GM23338 (cell line): ENCODE results near the gene SETBP1. TPM values are rescaled to one million over a fixed set of nuclear protein-coding genes. Genes with fewer than 3 reads are reported as not detected.

Experiments used
- ATAC-seq: fragments of 200-7000 bp; cut with Tn5 transposase; 3 replicates; pipeline ENCODE4 v1.9.1; 2020
- DNase-seq: peaks from one replicate; pipeline ENCODE4 v3.0.0-alpha.2; 2015; ENCODE audit warnings: low spot score
- H2AFZ ChIP-seq: fragments of 200-600 bp; sonication (generic); 2 replicates; pipeline ENCODE4 v1.8.0; 2016; ENCODE audit warnings: antibody characterized with exemption, mild to moderate bottlenecking, moderate library complexity
- H3F3A ChIP-seq: fragments of 200-600 bp; sonication (generic); replicated peaks from 2 replicates; pipeline ENCODE4 v1.8.0; 2017; ENCODE audit warnings: antibody characterized with exemption, mixed run types, low read depth
- H3K27ac ChIP-seq: fragments of 200-600 bp; sonication (generic); 2 replicates; pipeline ENCODE4 v1.6.1; 2016; ENCODE audit warnings: low read depth
- H3K27me3 ChIP-seq: fragments of 200-600 bp; sonication (generic); 2 replicates; pipeline ENCODE4 v1.8.0; 2016; ENCODE audit warnings: mild to moderate bottlenecking, mixed run types, moderate library complexity; ENCODE audit not compliant: insufficient read depth
- H3K36me3 ChIP-seq: fragments of 200-600 bp; sonication (generic); 2 replicates; pipeline ENCODE4 v1.8.0; 2016; ENCODE audit warnings: mild to moderate bottlenecking; ENCODE audit not compliant: insufficient read depth
- H3K4me1 ChIP-seq: fragments of 200-600 bp; sonication (generic); 2 replicates; pipeline ENCODE4 v1.8.0; 2016; ENCODE audit warnings: mild to moderate bottlenecking, moderate library complexity; ENCODE audit not compliant: insufficient read depth
- H3K4me2 ChIP-seq: fragments of 200-600 bp; sonication (generic); 2 replicates; pipeline ENCODE4 v1.7.1; 2017; ENCODE audit warnings: mixed run types
- H3K4me3 ChIP-seq: fragments of 200-600 bp; sonication (generic); 2 replicates; pipeline ENCODE4 v1.6.1; 2016; ENCODE audit warnings: mixed run types
- H3K79me2 ChIP-seq: fragments of 200-600 bp; sonication (generic); replicated peaks from 2 replicates; pipeline ENCODE4 v1.8.0; 2017; ENCODE audit warnings: mild to moderate bottlenecking; ENCODE audit not compliant: insufficient read depth
- H3K9me2 ChIP-seq: fragments of 200-600 bp; sonication (generic); 2 replicates; pipeline ENCODE4 v1.8.0; 2017; ENCODE audit not compliant: insufficient read depth
- H4K20me1 ChIP-seq: fragments of 200-600 bp; sonication (generic); replicated peaks from 2 replicates; pipeline ENCODE4 v1.8.0; 2017; ENCODE audit warnings: mild to moderate bottlenecking; ENCODE audit not compliant: insufficient read depth
- H3K27ac Mint-ChIP-seq: 2 replicates; pipeline ENCODE4 v1.8.0; 2020; ENCODE audit warnings: inconsistent platforms, mild to moderate bottlenecking, moderate library complexity, mixed read lengths
- H3K27me3 Mint-ChIP-seq: 3 replicates; pipeline ENCODE4 v1.8.0; 2022; ENCODE audit warnings: low read depth, mild to moderate bottlenecking, moderate library complexity, mixed read lengths, inconsistent platforms; ENCODE audit not compliant: insufficient read depth, poor library complexity
- H3K36me3 Mint-ChIP-seq: 3 replicates; pipeline ENCODE4 v1.8.0; 2021; ENCODE audit warnings: low read depth, mild to moderate bottlenecking, inconsistent platforms, moderate library complexity, mixed read lengths
- H3K4me1 Mint-ChIP-seq: 3 replicates; pipeline ENCODE4 v1.8.0; 2020; ENCODE audit warnings: mild to moderate bottlenecking, inconsistent platforms, mixed read lengths
- H3K4me3 Mint-ChIP-seq: 3 replicates; pipeline ENCODE4 v1.8.0; 2021; ENCODE audit warnings: moderate library complexity, mild to moderate bottlenecking, inconsistent platforms, mixed read lengths
- H3K9me3 Mint-ChIP-seq: 3 replicates; pipeline ENCODE4 v1.8.0; 2020; ENCODE audit warnings: moderate library complexity, mild to moderate bottlenecking, inconsistent platforms, mixed read lengths
- EZH2phosphoT487 ChIP-seq: fragments of 200-600 bp; sonication (generic); IDR thresholded peaks from one replicate; pipeline ENCODE4 v1.8.1; 2018; ENCODE audit warnings: antibody characterized with exemption; ENCODE audit not compliant: unreplicated experiment
- POLR2AphosphoS5 ChIP-seq: IDR thresholded peaks from 2 replicates; pipeline ENCODE4 v1.6.1; 2016; ENCODE audit warnings: antibody characterized with exemption, low read depth
- STAT1 ChIP-seq: IDR thresholded peaks from one replicate; pipeline ENCODE4 v1.6.1; 2016; ENCODE audit warnings: antibody characterized with exemption; ENCODE audit not compliant: unreplicated experiment
- ZNF331 ChIP-seq: fragments of 250-450 bp; sonication (Bioruptor Pico); IDR thresholded peaks from 2 replicates; pipeline ENCODE4 v1.5.0; 2020; ENCODE audit warnings: low read depth, mild to moderate bottlenecking, moderate library complexity
- polyA plus RNA-seq: library from polyadenylated mRNA; unstranded; fragments of >200 nt; fragmentation: Nextera tagmentation; extraction: Ambion mirVana; gene quantifications from 2 replicates; pipeline ENCODE4 v1.2.1, GENCODE V29; 2016
- total RNA-seq: library from RNA; depleted of rRNA; stranded (reverse); fragments of >200 nt; shearing (Covaris generic); gene quantifications from 2 replicates; pipeline ENCODE4 v1.2.3, GENCODE V29; 2014
- TF ChIP-seq, protein P1 (sequence below): IDR thresholded peaks from one replicate; pipeline ENCODE4 v1.6.1; 2018; ENCODE audit warnings: antibody characterized with exemption; ENCODE audit not compliant: unreplicated experiment
- TF ChIP-seq, protein P2 (sequence below): fragments of 250-450 bp; sonication (Bioruptor Pico); IDR thresholded peaks from 2 replicates; pipeline ENCODE4 v1.5.0; 2020; ENCODE audit warnings: mild to moderate bottlenecking, moderate library complexity
- TF ChIP-seq, protein P3 (sequence below), 2 experiments: fragments of 200-600 bp in 1 of 2; sonication (generic) in 1 of 2; conservative IDR thresholded peaks; 2 replicates each; pipeline versions ENCODE4 v1.5.1 to v1.6.1; 2016 to 2017; ENCODE audit warnings: antibody characterized with exemption in 2 of 2, low read depth in 2 of 2, mild to moderate bottlenecking in 2 of 2, moderate library complexity in 1 of 2

The SETBP1 gene
- total and polyA plus RNA-seq, 2 experiments from 2014 or later = 1.6 to 5.5 TPM

- H3K27me3 ChIP-seq = no peaks in the 10 kb centered on the region
- H2AFZ ChIP-seq = no peak overlapping the region
- H3K9me2 ChIP-seq = peaks cover 5% of the 10 kb centered on the region; the same call in 1 of the 2 replicates
- H3K4me1 Mint-ChIP-seq = peaks cover 10% of the 10 kb centered on the region; the same call in 2 of the 3 replicates
- no peaks in the 10 kb centered on the region for H3K79me2 ChIP-seq
- H4K20me1 ChIP-seq = no peaks in the 10 kb centered on the region
- DNase-seq (no peak), ATAC-seq (no peak)
- H3K4me3 Mint-ChIP-seq = no peak overlapping the region
- no peaks in the 10 kb centered on the region for H3K27me3 Mint-ChIP-seq
- H3K36me3 ChIP-seq = no peaks in the 10 kb centered on the region
- H3K27ac Mint-ChIP-seq = no peak overlapping the region
- no peaks in the 10 kb centered on the region for H3F3A ChIP-seq
- H3K4me1 ChIP-seq = 0 out of 2 replicates have a peak, but pooled peaks cover 3% of the 10 kb centered on the region
- H3K4me3 ChIP-seq = no peak overlapping the region
- H3K9me3 Mint-ChIP-seq = no peaks in the 10 kb centered on the region
- no peak overlapping the region for H3K4me2 ChIP-seq
- TF ChIP-seq ZNF331 (CRISPR knock-in tag) (no peak), POLR2AphosphoS5 (no peak), EZH2phosphoT487 (no peak), STAT1 (no peak)
- TF ChIP-seq, protein P1, sequence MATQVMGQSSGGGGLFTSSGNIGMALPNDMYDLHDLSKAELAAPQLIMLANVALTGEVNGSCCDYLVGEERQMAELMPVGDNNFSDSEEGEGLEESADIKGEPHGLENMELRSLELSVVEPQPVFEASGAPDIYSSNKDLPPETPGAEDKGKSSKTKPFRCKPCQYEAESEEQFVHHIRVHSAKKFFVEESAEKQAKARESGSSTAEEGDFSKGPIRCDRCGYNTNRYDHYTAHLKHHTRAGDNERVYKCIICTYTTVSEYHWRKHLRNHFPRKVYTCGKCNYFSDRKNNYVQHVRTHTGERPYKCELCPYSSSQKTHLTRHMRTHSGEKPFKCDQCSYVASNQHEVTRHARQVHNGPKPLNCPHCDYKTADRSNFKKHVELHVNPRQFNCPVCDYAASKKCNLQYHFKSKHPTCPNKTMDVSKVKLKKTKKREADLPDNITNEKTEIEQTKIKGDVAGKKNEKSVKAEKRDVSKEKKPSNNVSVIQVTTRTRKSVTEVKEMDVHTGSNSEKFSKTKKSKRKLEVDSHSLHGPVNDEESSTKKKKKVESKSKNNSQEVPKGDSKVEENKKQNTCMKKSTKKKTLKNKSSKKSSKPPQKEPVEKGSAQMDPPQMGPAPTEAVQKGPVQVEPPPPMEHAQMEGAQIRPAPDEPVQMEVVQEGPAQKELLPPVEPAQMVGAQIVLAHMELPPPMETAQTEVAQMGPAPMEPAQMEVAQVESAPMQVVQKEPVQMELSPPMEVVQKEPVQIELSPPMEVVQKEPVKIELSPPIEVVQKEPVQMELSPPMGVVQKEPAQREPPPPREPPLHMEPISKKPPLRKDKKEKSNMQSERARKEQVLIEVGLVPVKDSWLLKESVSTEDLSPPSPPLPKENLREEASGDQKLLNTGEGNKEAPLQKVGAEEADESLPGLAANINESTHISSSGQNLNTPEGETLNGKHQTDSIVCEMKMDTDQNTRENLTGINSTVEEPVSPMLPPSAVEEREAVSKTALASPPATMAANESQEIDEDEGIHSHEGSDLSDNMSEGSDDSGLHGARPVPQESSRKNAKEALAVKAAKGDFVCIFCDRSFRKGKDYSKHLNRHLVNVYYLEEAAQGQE = no peak
- TF ChIP-seq, protein P2, sequence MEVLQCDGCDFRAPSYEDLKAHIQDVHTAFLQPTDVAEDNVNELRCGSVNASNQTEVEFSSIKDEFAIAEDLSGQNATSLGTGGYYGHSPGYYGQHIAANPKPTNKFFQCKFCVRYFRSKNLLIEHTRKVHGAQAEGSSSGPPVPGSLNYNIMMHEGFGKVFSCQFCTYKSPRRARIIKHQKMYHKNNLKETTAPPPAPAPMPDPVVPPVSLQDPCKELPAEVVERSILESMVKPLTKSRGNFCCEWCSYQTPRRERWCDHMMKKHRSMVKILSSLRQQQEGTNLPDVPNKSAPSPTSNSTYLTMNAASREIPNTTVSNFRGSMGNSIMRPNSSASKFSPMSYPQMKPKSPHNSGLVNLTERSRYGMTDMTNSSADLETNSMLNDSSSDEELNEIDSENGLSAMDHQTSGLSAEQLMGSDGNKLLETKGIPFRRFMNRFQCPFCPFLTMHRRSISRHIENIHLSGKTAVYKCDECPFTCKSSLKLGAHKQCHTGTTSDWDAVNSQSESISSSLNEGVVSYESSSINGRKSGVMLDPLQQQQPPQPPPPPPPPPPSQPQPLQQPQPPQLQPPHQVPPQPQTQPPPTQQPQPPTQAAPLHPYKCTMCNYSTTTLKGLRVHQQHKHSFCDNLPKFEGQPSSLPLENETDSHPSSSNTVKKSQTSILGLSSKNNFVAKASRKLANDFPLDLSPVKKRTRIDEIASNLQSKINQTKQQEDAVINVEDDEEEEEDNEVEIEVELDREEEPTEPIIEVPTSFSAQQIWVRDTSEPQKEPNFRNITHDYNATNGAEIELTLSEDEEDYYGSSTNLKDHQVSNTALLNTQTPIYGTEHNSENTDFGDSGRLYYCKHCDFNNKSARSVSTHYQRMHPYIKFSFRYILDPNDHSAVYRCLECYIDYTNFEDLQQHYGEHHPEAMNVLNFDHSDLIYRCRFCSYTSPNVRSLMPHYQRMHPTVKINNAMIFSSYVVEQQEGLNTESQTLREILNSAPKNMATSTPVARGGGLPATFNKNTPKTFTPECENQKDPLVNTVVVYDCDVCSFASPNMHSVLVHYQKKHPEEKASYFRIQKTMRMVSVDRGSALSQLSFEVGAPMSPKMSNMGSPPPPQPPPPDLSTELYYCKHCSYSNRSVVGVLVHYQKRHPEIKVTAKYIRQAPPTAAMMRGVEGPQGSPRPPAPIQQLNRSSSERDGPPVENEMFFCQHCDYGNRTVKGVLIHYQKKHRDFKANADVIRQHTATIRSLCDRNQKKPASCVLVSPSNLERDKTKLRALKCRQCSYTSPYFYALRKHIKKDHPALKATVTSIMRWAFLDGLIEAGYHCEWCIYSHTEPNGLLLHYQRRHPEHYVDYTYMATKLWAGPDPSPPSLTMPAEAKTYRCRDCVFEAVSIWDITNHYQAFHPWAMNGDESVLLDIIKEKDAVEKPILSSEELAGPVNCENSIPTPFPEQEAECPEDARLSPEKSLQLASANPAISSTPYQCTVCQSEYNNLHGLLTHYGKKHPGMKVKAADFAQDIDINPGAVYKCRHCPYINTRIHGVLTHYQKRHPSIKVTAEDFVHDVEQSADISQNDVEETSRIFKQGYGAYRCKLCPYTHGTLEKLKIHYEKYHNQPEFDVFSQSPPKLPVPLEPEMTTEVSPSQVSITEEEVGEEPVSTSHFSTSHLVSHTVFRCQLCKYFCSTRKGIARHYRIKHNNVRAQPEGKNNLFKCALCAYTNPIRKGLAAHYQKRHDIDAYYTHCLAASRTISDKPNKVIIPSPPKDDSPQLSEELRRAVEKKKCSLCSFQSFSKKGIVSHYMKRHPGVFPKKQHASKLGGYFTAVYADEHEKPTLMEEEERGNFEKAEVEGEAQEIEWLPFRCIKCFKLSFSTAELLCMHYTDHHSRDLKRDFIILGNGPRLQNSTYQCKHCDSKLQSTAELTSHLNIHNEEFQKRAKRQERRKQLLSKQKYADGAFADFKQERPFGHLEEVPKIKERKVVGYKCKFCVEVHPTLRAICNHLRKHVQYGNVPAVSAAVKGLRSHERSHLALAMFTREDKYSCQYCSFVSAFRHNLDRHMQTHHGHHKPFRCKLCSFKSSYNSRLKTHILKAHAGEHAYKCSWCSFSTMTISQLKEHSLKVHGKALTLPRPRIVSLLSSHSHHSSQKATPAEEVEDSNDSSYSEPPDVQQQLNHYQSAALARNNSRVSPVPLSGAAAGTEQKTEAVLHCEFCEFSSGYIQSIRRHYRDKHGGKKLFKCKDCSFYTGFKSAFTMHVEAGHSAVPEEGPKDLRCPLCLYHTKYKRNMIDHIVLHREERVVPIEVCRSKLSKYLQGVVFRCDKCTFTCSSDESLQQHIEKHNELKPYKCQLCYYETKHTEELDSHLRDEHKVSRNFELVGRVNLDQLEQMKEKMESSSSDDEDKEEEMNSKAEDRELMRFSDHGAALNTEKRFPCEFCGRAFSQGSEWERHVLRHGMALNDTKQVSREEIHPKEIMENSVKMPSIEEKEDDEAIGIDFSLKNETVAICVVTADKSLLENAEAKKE = no peak
- TF ChIP-seq, protein P3, sequence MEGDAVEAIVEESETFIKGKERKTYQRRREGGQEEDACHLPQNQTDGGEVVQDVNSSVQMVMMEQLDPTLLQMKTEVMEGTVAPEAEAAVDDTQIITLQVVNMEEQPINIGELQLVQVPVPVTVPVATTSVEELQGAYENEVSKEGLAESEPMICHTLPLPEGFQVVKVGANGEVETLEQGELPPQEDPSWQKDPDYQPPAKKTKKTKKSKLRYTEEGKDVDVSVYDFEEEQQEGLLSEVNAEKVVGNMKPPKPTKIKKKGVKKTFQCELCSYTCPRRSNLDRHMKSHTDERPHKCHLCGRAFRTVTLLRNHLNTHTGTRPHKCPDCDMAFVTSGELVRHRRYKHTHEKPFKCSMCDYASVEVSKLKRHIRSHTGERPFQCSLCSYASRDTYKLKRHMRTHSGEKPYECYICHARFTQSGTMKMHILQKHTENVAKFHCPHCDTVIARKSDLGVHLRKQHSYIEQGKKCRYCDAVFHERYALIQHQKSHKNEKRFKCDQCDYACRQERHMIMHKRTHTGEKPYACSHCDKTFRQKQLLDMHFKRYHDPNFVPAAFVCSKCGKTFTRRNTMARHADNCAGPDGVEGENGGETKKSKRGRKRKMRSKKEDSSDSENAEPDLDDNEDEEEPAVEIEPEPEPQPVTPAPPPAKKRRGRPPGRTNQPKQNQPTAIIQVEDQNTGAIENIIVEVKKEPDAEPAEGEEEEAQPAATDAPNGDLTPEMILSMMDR (conservative IDR thresholded peaks at IDR 0.05; ENCODE audit: low read depth in 2 of 2) = no peak
- no peak overlapping the region for H3K27ac ChIP-seq
- peaks cover 20% of the 10 kb centered on the region for H3K36me3 Mint-ChIP-seq
These were observed 270.1 kb downstream of the SETBP1 start for GRCh38 chr18:44950685-44951195.
